ENCODE results near the gene DPH5.
A peak's percentile ranks its signal among the peaks of the same experiment; 100 is the strongest.
"Not testable (repeated sequence)": the region's sequence is repeated elsewhere in the genome, so short reads cannot be mapped to it uniquely, and the experiment has no call there.

DPH5 gene, protein sequence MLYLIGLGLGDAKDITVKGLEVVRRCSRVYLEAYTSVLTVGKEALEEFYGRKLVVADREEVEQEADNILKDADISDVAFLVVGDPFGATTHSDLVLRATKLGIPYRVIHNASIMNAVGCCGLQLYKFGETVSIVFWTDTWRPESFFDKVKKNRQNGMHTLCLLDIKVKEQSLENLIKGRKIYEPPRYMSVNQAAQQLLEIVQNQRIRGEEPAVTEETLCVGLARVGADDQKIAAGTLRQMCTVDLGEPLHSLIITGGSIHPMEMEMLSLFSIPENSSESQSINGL

DNA sequence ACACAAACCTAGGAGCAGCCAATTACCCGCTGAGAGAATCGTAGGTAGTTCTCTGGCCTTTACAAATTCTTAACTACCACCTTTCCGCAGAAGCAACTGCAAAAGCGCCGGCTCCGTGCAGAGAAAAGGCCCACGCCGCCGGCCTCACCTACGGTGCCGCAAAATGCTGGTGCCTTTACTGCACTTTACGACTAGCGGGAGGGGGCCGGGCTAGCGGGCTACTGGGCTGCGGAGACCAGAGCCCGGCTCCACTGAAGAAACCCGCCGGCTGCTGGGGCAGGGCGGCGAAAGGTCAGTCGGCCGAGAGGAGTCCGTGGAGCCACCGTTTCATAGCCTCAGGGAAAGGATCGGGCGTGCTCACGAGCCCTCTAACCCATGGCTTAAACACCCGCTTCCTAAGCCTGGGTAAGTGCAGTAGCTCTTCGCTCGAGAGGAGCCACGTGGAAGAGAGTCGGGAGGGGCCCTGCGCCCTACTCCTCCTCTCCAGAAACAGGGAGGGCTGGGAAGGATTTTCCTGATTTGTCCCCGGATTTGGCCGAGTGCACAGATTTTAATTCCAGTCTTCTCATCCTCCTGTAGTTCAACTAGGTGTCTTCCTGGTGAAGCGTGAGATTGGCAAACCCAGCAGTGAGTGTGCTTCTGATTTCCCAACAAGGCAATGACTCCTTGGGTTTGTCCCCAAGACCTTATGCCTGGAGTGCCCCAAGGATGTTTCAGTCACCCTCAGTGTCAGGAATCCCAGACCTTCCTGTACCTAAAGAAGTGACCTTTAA, at the start of gene DPH5:
Gene DPH5 (minus strand): TSS at position 128 of the 773 bp plus-strand sequence. CDS start 341 bp downstream, outside the sequence.
- peak; percentile 82 for DNase-seq (ENCODE audit: low read depth)

DNA sequence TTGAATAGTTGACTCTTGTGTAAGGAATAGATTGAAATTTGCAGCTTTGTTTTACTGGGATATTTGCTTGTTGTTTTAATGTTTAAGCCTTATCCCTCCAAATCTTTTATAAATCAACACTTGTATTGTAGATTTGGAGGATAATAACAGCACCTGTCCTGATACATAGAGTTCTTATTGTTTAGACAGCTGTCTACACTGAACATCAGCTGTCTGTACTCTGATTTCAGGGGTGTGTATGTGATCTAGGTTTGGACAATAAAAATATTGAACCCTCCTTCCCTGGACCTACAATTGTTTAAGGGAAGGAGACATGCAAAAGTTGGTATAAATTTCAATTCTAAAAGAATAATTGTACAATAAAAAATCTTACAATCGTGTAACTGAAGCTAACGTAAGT, 48.3 kb upstream of the DPH5 start:
- DNase-seq (ENCODE audit: low read depth): no peak

GRCh38 chr1:101071470-101071891, 45.9 kb upstream of the DPH5 start:
- no peak for DNase-seq (ENCODE audit: low read depth)

DNA sequence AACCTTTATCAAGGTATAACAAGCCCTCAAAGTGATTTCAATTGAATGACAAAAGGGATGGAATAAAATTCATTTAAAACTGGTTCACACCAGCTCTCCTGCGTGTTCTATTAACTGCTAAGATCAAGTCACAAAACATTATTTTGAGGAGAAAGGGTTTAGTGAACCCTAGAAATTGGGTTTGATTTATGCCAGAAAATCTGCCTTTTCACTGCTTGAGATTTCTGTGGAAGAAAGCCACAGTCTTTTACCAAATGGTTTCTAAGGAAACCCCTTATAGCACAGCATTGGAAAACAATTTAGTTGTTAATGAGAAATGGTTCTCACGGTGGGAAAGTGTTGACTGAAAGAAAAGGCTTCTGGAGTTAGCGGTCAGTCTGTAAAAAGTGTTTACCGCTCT, 43.6 kb upstream of the DPH5 start:
- DNase-seq (ENCODE audit: low read depth): no peak

DNA sequence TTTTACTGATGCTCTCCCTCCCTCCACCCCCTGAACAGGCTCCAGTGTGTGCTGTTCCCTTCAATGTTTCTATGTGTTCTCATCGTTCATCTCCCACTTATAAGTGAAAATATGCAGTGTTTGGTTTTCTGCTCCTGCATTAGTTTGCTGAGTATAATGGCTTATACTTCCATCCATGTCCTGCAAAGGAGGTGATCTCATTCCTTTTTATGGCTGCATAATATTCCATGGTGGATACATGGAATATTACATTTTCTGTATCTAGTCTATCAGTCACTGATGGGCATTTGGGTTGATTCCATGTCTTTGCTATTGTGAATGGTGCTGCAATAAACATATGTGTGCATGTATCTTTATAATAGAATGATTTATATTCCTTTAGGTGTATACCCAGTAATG, 41.4 kb upstream of the DPH5 start:
- DNase-seq (ENCODE audit: low read depth): not testable (repeated sequence)

- no peak for DNase-seq (ENCODE audit: low read depth)
Observed at GRCh38 chr1:101066260-101066936, 40.8 kb upstream of the DPH5 start.

- no peak for DNase-seq (ENCODE audit: low read depth)
Observed at GRCh38 chr1:101065575-101065974, 40.0 kb upstream of the DPH5 start.

- no peak for DNase-seq (ENCODE audit: low read depth)
Observed at GRCh38 chr1:101064697-101065096, 39.1 kb upstream of the DPH5 start.

DNA sequence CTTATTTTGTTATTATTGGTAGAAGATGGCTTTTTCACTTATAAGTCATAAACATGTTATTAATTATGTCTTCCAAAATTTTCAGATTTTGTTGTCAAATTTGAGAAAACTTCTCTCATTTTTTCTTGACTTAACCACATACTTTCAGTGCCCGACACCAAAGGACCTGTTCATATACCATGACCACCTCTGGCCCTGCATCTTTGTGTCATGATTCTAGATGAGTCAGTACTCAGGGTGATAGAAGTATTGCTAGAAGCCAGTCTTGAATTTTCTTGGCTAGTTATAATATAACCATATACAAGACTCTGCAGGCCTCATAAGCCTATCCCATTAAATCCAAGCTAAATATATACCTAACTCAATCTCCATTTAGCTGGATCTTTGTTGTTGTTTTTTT, 35.4 kb upstream of the DPH5 start:
- DNase-seq (ENCODE audit: low read depth): no peak

DNA sequence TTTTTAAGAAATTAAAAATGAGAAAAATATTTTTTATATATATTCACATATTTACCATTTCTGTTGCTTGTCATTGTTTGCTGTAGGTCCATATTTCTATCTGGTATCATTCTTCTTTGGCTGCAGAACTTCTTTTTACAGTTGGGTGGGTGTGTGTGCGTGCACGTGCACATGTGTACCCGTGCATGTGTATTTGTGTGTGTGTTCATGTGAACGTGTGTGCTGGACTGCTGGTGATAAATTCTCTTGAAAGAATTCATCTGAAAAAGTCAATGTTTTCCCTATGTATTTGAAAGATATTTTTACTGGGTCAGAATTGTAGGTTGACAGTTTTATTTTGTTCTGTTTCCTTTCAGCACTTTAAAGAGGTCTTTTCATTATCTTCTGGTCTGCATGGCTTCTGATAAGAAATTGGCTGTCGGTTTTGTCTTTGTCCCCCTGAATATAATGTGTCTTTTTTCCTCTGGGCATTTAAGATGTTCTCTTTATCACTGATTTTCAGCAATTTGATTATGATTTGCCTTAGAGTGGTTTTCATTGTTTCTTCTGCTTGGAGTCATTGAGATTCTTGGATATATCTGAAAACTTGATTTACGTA, 34.5 kb upstream of the DPH5 start:
- no peak for DNase-seq (ENCODE audit: low read depth)

GRCh38 chr1:101055623-101056022, 30.0 kb upstream of the DPH5 start:
- no peak for DNase-seq (ENCODE audit: low read depth)

DNA sequence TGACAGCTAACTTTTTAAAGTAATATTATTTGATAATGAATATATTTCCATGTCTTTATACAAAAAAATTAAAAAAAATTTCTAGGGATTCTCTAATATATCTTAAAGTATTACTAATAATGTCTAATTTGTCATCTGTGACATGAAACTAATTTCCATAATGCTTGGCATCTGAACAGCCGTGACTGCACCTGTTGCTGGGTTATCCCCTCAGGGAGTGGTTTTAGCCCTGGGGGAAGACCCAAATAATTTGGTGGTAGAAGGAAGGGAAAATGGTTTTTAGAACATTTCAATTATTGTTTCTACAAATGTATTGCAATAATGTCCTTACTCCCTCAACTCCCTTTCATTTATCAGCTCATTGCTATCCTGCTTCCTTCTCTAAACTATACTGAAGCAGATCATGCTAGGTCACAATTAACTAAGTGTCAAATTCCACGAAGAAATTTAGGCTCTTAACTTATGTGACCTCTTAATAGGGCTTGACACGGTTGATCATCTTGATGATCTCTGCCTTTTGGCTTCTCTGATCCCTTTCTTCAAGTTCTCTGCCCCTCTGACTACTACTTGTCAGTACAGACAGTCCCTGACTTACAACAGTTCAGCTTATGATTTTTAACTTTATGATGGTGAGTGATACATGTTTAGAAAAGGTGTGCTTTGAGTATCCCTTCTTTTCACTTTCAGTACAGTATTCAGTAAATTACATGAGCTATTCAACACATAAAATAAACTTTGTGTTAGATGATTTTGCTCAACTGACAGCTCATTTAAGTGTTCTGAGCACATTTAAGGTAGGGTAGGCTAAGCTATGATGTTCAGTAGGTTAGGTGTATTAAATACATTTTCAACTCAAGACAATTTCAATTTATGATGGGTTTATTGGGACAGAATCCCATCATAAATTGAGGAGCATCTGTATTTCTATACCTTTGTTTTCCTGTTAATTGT, 26.4 kb upstream of the DPH5 start:
- DNase-seq (ENCODE audit: low read depth): no peak

- DNase-seq (ENCODE audit: low read depth): no peak
Observed at GRCh38 chr1:101050869-101051268, 25.3 kb upstream of the DPH5 start.

DNA sequence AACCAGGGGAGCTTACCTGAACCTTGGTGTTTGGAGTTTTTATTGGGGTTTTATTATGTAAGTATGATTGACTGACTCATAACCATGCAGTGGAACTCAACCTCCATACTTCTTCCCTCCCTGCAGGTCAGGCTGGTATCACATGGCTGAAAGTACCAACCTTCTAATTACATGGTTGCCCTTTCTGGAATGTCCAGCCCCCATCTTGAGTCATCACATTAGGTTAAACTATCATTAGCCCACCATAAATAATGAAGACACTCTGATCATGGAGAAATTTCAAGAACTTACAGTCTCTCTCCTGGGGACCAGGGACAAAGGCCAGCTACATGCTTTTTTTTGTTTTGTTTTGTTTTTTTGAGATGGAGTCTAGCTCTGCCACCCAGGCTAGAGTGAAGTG, 19.2 kb upstream of the DPH5 start:
- no peak for DNase-seq (ENCODE audit: low read depth)

GRCh38 chr1:101044259-101044658, 18.7 kb upstream of the DPH5 start:
- DNase-seq (ENCODE audit: low read depth): no peak

DNA sequence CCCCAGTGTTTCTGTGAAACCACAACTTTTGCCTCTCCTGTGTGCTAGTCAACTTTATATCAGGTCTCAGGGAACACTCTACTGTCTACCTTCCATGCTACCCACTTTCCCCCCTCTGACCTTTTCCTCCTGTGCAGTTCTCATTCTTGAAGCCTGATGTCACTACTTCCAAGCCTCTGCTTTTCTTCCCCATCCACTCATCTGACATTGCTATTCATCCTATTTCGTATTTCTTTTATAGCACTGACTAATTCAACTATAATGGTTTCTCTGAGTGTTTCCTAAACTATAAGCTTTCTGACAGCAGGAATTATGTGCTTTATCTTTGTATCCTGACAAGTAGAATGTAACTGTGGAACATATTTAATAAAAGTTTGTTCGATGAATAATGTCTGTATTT, 18.2 kb upstream of the DPH5 start:
- no peak for DNase-seq (ENCODE audit: low read depth)

DNA sequence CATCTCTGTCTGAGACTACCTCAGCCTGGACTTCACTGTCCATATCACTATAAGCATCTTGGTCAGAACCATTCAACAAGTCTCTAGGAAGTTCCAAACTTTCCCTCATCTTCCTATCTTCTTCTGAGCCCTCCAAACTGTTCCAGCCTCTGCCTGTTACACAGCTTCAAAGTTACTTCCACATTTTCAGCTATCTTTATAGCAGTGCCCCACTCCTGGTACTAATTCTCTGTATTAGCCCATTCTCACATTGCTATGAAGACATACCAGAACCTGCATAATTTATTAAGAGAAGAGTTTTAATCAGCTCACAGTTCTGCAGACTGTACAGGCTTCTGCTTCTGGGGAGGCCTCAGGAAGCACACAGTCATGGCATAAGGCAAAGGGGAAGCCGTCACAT, 15.7 kb upstream of the DPH5 start:
- no peak for DNase-seq (ENCODE audit: low read depth)

GRCh38 chr1:101040666-101041065, 15.1 kb upstream of the DPH5 start:
- no peak for DNase-seq (ENCODE audit: low read depth)

GRCh38 chr1:101039245-101039644, 13.7 kb upstream of the DPH5 start:
- no peak for DNase-seq (ENCODE audit: low read depth)

DNA sequence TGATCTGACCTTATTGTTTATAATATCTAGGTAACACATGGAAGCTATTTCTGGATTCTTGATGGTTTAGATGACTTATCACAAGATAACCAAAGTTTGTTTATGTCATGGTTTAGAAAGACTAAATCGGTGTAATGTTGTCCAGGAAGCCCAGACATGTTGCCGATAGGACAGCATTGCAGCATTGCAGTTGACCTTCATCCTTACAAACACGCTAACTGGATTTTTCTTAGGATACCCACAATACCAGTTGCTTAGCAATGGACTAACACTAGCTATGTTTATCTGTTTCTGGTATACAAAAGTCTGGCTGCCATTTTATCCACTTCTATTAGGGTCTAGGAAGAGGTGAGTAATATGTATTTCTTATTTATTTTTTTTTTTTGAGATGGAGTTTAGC, 11.7 kb upstream of the DPH5 start:
- no peak for DNase-seq (ENCODE audit: low read depth)

- DNase-seq (ENCODE audit: low read depth): no peak
Observed at GRCh38 chr1:101033017-101033416, 7.4 kb upstream of the DPH5 start.

DNA sequence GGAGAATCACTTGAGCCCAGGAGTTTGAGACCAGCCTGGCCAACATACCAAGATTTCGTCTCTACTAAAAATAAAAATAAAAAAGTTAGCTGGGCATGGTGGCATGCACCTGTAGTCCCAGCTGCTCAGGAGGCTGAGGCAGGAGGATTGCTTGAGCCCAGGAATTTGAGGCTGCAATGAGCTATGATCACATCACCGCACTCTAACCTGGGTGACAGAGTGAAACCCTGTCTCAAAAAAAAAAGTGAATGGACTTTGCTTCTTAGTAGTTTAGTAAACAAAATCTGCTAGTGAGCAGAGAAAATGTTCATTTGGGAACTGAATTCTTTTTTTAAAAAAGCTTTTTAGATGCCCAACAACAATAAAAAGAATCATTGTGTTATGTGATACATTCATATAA, 6.5 kb upstream of the DPH5 start:
- DNase-seq (ENCODE audit: low read depth): not testable (repeated sequence)

Data from activated gamma-delta T cell treated with anti-CD3 and anti-CD28 coated beads, Interleukin-2, amount 50 U/mL, for 16 hours (primary cell).